Activated CD8-positive, alpha-beta memory T cell treated with anti-CD3 and anti-CD28 coated beads for 48 hours (primary cell): ENCODE results near the gene HOXD3.

Experiments
- DNase-seq, 3 experiments: peaks; one replicate each; pipeline ENCODE4 v3.0.0-alpha.2; 2020; ENCODE audit warnings: low read depth in 2 of 3, low spot score in 2 of 3

Gene HOXD3

DNA sequence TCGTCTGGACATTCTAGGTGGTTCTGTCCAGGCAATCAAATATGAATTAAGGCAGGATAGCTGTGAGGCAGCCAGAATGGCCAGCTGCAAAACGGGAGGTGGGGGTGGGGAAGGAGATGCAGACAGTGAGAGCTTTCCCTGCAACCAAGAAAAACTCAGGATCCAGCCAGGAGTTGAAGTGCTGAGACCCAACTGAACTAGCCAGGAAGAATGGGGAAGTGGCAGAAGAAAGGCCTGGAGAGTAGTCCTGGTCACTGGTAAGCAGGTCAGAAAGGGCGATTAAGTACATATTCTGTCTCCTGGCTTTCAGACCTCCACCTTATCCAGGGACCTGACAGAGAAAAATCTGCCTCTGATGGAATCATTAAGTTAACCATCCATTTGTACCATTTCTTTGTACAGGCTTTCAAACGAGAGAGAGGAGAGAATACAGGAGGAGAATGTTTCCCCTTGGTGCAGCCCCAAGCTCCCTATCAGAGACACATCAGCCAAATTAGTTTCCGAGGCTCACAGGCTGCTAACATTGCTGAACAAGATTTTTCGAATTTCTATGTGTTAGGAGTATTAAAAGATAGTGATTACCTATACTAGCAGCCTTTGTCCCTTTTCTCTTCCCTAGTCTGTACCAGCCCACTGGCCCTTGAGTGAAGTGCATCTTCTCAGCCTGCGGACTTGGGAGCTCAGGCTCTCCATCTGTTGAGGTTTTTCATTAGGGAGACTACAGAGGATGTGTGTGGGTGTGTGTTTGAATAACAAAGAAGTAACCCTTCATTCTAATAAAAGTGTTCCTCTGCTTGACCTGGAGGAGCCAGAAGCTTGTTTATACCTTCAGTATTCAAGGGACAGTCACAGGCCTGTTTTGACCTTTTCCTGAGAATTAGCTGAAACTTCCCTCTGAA lies 18.9 kb downstream of the HOXD3 start:
- no peak for DNase-seq

DNA sequence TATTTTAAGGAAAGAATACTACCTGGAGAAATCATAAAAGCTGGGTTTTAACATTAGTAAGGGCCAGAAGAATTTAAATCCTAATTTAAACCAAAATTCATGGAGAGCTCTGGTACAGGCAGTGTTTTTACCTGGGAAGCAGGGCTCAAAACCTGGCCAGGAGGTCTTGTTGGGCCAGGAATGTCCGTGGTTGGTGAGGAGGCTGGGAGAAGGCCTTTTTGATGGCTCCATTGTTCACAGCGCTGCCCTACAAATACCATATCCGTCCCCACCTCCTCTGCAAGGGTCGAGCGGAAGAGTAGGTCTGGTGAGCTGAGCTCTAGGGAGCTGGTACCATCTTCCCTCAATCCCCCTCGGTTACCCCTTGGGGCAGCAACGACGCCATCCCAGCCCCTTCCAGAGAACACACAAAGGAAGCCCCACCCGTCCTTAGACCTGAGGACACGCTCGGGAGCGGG lies 20.5 kb downstream of the HOXD3 start:
- no peak for DNase-seq

DNA sequence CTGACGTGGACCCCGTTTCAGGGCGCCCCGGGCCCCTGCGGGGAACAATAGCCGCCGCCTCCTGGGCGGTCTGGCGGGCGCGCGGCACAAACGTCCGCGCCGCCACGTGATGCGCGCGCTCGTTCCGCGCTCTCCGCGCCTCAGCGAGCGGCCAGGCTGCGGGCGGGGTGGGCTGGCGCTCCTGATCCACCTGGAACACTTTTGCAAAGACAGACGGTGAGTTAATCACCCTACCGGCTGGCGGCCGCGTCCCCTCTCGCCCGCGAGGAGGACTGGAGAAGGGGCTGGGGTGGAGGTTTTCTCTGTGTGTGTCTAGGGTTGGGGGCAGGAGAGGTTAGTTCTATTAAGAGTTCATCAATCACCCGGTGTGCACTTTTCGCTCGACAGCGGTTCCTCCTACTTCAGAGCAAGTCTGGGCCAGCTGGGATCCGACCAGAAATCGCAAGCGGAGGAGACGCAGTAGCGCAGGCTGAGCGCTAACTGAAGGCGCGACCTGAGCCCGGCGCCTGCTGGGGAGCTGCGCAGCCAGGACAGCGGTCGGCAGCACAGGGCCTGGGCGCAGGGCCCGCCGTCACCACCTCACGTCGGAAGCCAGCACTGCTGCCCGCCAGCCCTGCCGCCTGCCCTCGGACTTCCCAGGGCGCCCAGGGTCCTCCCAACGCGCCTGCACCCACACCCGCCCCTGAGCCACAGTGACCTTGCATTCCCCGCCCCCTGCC lies 21.1 kb downstream of the HOXD3 start:
- no peak for DNase-seq

DNA sequence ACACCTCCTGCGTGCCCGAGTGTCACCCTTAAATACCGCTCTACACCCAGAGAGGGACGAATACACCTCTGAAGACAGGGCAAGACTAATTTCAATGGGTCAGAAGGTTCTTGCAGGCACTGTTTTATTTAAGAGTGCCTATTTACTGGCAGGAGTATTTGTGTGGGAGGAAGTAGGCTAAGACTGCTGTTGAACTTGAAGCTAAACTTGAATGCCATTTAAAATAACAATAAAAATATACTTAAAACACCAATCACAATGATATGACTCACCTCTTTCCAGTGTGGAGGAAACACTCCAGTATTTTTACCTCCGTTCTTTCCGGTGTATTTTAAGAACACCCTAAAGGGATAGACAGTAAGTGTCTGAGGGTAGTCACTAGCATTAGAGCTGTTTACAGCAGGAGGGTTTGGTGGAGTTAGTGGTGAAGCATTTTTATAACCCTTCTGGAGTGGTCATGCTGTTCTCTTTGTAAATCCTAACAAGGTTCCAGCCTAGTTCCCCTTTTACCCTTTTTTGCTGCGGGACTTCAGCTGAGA lies 21.7 kb downstream of the HOXD3 start:
- no peak for DNase-seq

DNA sequence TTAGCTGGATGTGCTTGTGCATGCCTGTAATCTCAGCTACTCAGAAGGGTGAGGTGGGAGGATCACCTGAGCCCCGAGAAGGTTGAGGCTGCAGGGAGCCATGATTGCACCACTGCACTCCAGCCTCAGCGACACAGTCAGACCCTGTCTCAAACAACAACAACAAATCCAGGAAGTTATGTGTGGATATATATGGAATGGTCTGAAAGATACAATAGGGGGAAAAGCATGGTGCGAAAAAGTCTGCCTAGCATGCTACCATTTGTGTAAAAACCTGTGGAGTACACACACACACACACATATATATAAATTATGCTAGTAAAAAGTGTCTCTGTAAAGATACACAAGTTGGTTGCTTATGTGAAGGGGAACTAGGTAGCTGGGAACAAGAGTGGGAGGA lies 24.4 kb downstream of the HOXD3 start:
- DNase-seq = no peak

DNA sequence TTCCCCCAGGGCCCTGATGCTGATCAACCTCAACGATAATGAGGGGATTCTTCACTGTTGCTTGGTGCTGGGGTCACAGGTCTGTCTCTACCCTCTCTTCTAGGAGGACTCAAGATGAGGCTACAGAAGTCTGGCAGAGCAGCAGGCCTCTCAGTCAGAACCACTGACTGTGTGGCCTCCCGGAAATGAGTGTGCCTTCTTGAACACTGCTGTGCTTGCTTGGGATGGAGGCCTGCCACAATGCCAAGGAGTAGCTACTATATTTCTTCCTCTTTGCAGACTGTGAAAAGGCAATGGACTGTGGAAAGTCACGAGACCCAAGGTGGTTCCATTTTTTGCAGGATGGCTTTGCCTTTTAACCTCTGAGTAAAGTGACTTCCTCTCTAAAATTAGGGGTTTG lies 25.6 kb downstream of the HOXD3 start:
- no peak for DNase-seq

DNA sequence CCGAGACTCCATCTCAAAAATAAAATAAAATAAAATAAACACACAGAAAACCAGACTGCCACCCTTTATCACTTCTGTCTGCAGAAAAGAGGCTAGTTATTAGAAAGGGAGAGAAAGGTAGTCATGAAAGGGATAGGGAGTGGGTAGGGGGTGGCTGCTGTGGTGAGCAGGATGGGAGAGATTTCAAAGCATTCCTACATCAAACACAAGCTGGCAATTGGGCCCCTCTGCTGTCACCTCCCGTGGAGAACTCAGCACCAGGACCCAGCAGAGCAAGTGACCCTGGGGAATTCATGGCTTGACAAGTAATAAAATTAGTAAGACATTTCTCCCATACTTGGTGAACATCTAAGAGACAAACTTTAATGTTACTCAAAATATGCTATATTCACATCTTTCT lies 27.6 kb downstream of the HOXD3 start:
- no peak for DNase-seq

DNA sequence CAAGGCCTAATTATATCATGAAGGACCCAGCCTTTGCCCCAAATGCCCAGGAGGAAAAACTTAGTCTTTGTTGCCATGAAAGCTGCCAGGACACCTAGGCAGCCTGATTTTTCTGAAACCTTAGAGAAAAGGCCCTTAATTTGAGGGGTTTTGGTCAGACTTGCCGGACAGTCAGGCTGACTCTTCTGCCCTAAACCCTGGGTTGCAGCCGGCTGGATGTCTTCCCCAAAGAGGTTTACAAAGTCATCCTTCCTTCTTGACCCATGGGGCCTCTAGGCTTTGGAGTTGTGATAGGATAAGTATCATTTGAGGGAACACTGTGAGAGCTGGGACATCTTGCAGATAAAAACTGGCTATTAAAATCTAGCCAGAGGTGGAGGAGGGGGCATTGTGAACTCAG lies 28.9 kb downstream of the HOXD3 start:
- no peak for DNase-seq

DNA sequence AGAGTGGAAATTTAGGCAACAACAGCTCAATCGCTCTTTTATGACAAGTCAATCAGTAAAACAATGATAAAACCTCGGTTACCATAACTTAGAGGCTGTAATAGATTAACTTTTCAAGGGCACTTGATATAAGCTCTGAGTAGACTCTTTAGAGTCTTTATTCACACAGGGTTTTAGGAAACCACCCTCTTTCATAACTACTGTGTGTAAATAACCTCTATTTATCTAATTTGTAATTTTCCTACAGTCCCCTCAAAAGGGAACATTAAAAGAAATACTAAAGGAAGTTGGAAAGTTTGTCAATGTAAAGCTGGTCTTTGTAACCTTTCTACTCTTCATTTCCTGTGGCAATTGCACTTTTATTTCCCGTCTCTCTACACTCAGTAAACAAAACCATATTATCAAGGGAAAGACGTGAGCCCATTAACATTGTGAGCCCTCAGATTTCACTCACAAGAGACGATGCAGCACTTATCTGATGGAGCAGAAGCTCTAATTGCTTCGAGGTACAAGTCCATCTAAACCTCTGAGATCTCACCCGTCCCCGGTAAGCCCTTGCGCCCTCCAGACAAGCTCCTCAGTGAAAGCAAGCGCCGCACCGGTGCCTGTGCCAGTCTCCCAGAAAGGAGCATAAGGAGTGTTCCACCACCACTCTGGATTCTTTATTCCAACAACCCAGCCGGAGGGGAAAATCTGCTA lies 30.2 kb downstream of the HOXD3 start:
- no peak for DNase-seq

DNA sequence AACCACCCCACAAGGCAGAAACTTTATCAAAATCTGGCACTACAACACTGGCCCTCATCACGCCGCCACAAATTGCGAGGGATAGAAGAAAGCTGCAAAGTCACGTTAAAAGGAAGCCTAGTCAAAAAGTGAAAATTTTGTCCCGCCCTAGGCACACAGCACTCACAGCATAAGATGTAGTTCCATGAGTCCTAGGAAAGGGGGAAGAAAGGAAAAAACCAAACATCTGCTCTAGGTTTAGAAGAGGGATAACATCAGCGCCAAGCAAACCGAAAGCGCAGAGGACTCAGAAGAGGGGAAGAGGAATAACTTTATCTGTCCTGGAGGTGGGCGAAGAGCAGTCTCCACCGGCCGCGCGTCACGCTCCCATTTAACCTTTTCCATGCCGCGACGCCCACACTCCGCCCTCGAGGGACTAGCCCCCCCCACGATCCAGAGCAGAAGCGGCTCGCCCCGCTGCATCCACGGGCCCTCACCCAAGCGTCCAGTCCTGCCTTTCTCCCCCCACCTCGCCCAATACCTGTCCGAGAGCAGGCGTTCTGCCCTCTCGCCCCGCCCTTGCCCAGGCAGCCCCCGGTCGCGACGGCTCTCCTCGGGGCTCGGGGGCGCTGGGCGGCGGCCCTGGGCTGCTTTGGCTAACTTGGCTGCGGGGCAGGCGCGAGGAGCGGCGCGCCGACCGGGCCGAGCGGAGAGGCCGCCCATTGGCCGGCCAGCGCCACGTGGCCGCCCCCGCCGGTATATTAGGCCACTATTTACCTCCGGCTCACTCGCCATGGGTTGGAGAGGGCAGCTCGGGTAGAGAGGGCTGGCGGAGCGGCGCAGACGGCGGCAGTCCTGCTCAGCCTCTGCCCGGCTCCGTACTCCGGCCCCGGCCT lies 31.0 kb downstream of the HOXD3 start, which contains the start of gene HOXD1:
Gene HOXD1 (plus strand): TSS at position 770 of the 875 bp plus-strand sequence. CDS start 134 bp downstream, outside the sequence.
- DNase-seq = no peak

DNA sequence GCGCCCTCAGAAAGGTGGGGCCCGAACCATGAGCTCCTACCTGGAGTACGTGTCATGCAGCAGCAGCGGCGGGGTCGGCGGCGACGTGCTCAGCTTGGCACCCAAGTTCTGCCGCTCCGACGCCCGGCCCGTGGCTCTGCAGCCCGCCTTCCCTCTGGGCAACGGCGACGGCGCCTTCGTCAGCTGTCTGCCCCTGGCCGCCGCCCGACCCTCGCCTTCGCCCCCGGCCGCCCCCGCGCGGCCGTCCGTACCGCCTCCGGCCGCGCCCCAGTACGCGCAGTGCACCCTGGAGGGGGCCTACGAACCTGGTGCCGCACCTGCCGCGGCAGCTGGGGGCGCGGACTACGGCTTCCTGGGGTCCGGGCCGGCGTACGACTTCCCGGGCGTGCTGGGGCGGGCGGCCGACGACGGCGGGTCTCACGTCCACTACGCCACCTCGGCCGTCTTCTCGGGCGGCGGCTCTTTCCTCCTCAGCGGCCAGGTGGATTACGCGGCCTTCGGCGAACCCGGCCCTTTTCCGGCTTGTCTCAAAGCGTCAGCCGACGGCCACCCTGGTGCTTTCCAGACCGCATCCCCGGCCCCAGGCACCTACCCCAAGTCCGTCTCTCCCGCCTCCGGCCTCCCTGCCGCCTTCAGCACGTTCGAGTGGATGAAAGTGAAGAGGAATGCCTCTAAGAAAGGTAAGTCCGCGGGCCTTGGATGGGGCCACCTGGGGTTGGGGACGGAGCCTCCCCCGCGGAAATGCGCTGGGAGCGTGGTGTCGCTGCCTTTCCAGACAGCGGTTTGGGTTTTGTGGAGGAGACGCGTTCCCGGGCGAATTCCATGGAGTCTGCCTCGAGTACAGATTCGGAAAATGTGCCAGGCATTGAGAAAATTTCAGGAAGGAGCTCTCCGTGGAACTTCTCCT lies 31.9 kb downstream of the HOXD3 start:
- DNase-seq = no peak

DNA sequence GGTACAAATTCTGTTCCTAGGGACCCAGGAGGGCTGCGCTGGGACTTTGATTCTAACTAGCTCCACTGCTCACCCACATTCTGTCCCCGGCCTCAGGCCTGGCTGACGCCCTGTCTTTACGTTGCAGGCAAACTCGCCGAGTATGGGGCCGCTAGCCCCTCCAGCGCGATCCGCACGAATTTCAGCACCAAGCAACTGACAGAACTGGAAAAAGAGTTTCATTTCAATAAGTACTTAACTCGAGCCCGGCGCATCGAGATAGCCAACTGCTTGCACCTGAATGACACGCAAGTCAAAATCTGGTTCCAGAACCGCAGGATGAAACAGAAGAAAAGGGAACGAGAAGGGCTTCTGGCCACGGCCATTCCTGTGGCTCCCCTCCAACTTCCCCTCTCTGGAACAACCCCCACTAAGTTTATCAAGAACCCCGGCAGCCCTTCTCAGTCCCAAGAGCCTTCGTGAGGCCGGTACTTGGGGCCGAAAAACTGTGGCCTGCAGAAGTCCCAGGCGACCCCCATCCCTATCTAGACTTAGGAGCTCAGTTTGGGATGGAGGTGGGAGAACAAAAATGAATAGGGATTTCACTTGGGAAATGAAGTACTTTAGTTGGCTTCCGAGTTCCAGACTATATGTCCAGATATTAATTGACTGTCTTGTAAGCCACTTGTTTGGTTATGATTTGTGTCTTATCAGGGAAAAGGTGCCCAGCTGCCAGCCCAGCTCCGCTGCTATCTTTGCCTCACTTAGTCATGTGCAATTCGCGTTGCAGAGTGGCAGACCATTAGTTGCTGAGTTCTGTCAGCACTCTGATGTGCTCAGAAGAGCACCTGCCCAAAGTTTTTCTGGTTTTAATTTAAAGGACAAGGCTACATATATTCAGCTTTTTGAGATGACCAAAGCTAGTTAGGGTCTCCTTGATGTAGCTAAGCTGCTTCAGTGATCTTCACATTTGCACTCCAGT lies 32.9 kb downstream of the HOXD3 start:
- no peak for DNase-seq

DNA sequence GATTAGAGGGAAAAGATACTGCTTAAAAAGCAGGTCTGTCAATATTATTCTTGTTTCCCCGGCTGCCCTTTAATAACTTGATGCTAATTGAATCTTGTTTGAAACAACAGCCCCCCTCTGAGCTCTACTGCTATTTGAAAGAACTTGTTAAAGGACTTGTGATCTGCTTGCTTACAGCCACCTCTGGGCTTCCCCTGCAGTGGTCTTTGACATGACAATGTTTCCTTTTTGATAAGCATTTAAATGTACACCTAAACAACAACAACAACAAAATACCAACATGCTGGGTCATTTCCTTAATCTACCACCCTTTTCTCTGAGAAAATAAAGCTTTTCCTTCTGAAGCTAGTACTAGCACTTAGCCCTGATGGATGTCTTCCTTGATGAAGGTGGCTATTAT lies 35.2 kb downstream of the HOXD3 start:
- DNase-seq = no peak

DNA sequence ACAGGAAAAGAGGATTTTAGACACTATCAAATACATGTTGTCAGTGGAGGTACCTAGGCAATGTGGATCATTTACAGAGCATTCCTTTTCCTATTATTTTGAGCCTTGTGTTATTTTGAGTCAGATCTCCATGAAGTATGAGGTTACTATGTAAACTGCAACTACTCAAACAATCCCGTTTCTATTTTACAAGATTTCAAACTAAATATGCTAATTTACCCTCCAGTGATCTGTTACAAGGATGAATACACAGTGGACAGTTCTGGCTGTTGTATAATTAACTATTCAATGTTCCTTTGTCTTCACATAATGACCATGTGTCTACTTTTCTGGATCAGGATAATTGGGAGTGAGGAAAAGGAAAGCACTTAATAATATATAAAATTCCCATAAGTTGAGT lies 35.9 kb downstream of the HOXD3 start:
- DNase-seq = no peak

DNA sequence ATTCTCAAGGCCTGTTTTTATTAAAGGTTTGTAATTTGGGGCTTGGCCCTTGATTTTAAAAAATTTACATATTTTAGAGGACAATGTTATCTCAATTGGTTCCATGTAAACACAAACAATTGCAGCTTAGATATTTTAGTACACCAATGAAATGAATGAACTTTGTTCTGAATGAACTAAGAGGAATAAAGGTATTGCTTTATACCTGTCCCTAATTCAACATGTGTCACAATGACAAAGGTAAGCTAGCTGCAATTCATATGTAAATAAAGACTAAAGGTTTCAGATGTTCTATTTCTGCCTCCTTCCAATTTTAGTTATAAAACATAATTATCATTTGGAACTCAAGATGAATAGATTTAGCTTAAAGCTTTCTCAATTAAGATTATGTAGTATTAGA lies 42.8 kb downstream of the HOXD3 start:
- no peak for DNase-seq

DNA sequence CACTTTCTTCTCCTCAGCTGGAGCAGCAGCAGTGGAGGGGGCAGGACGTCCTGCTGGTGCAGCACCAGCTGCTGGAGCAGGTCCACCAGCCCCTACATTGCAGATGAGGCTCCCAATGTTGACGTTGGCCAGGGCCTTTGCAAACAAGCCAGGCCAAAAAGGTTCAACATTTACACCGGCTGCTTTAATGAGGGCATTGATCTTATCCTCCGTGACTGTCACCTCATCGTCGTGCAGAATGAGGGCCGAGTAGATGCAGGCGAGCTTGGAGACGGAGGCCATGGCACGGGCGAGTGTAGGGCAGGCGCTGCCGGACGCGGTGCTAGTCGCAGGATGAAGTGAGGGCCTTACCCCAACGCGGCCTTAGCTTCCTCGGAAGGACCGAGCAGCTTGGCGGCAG lies 43.9 kb downstream of the HOXD3 start:
- DNase-seq = no peak

DNA sequence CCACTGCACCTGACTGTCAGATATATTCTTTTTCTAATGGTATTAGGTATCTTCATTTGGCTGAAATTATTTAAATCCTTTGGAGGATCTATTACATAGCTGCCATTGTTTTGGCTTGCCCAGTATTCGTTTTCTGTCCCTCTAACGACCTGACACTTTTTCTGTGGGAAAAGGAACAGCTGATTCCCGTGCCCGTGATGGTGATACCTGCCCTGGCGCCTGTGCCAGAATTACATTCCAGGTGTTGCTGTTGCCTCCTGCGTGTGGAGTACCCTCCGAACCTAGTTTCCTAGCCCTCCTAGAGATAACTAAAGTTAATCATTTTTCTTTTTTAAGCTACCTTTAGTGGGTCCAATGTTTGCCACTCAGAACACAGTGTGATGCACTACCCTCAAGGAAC lies 45.4 kb downstream of the HOXD3 start:
- DNase-seq = no peak

DNA sequence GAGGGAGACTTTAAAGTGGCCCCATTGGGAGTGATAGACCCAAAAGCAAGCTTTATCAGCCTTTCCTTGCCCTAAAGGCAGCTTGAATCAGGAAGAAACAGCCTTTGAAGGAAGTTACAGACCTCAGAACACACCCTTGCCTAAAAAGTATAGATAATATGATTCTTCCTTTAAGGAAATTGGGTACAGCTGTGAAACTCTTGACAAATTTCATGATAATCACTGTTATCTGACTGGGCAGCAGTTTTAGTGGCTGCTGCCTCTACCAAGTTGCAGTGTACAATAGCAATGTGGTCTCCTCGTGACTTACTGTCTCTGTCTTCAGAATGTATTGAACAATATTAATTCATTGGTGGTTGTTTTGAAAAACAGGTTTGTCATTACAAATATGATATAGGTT lies 48.0 kb downstream of the HOXD3 start:
- DNase-seq = no peak
